ENCODE measurements around the gene ENTHD1.

GRCh38 chr22:39914584-39914983 is 21.0 kb upstream of the ENTHD1 start:
- TF ChIP-seq CTCF (conservative IDR thresholded peaks at IDR 0.05): no peak
- no peak for TF ChIP-seq ZFX (IDR thresholded peaks at IDR 0.05)

Data from C4-2B (cell line).